SK-N-SH treated with all-trans-retinoic acid at 6 μM for 48 hours (cell line): ENCODE data around the gene COL19A1.

Experiments used
- ATAC-seq: fragments of 200-7000 bp; cut with Tn5 transposase; 3 replicates; pipeline ENCODE4 v1.9.1; 2020; ENCODE audit warnings: mild to moderate bottlenecking, moderate library complexity
- ARNTL ChIP-seq: fragments of 450-650 bp; formaldehyde crosslinking; IDR thresholded peaks from 2 replicates; pipeline ENCODE4 v1.5.0; 2020; ENCODE audit warnings: low read depth, mild to moderate bottlenecking, moderate library complexity, borderline replicate concordance
- BACH2 ChIP-seq: fragments of 250-450 bp; sonication (Bioruptor Pico); IDR thresholded peaks from 2 replicates; pipeline ENCODE4 v1.9.0; 2021; ENCODE audit warnings: mild to moderate bottlenecking, borderline replicate concordance
- CREB5 ChIP-seq: fragments of 250-450 bp; sonication (Bioruptor Pico); IDR thresholded peaks from 2 replicates; pipeline ENCODE4 v1.5.1; 2020; ENCODE audit warnings: low read depth, mild to moderate bottlenecking, moderate library complexity
- CSRNP3 ChIP-seq: fragments of 250-450 bp; sonication (Bioruptor Pico); IDR thresholded peaks from 2 replicates; pipeline ENCODE4 v1.5.1; 2021; ENCODE audit warnings: mild to moderate bottlenecking, moderate library complexity
- ESRRG ChIP-seq: fragments of 250-450 bp; sonication (Bioruptor Pico); IDR thresholded peaks from 2 replicates; pipeline ENCODE4 v1.6.1; 2021; ENCODE audit warnings: mild to moderate bottlenecking
- GLIS3 ChIP-seq: fragments of 250-450 bp; sonication (Bioruptor Pico); IDR thresholded peaks from 2 replicates; pipeline ENCODE4 v1.5.0; 2020; ENCODE audit warnings: mild to moderate bottlenecking, moderate library complexity
- ISL1 ChIP-seq: fragments of 250-450 bp; sonication (Bioruptor Pico); IDR thresholded peaks from 2 replicates; pipeline ENCODE4 v2.1.2; 2022; ENCODE audit warnings: mild to moderate bottlenecking, moderate library complexity
- OSR1 ChIP-seq: fragments of 250-450 bp; sonication (Bioruptor Pico); IDR thresholded peaks from 2 replicates; pipeline ENCODE4 v1.8.0; 2022; ENCODE audit warnings: moderate library complexity, mild to moderate bottlenecking, inconsistent platforms
- POU6F1 ChIP-seq: fragments of 250-450 bp; sonication (Bioruptor Pico); IDR thresholded peaks from 2 replicates; pipeline ENCODE4 v1.8.0; 2021; ENCODE audit warnings: low read depth, mild to moderate bottlenecking, moderate library complexity, borderline replicate concordance
- PPARA ChIP-seq: fragments of 250-450 bp; sonication (Bioruptor Pico); IDR thresholded peaks from 2 replicates; pipeline ENCODE4 v1.5.0; 2020; ENCODE audit warnings: mild to moderate bottlenecking, borderline replicate concordance
- RARB ChIP-seq: fragments of 250-450 bp; sonication (Bioruptor Pico); IDR thresholded peaks from 2 replicates; pipeline ENCODE4 v1.8.0; 2021; ENCODE audit warnings: mild to moderate bottlenecking, moderate library complexity
- SNAI2 ChIP-seq: fragments of 250-450 bp; sonication (Bioruptor Pico); IDR thresholded peaks from 2 replicates; pipeline ENCODE4 v1.5.0; 2020; ENCODE audit warnings: mild to moderate bottlenecking, moderate library complexity
- TCF4 ChIP-seq: fragments of 250-450 bp; sonication (Bioruptor Pico); IDR thresholded peaks from 2 replicates; pipeline ENCODE4 v1.8.0; 2021; ENCODE audit warnings: mild to moderate bottlenecking, moderate library complexity, borderline replicate concordance
- TOX ChIP-seq: fragments of 250-450 bp; sonication (Bioruptor Pico); IDR thresholded peaks from 2 replicates; pipeline ENCODE4 v1.8.0; 2021; ENCODE audit warnings: mild to moderate bottlenecking, moderate library complexity, borderline replicate concordance
- ZC3H10 ChIP-seq: fragments of 250-450 bp; sonication (Bioruptor Pico); IDR thresholded peaks from 2 replicates; pipeline ENCODE4 v1.5.1; 2021; ENCODE audit warnings: mild to moderate bottlenecking, moderate library complexity
- ZFP3 ChIP-seq: fragments of 250-450 bp; sonication (Bioruptor Pico); IDR thresholded peaks from 2 replicates; pipeline ENCODE4 v1.5.0; 2020; ENCODE audit warnings: mild to moderate bottlenecking, moderate library complexity
- ZFP30 ChIP-seq: fragments of 450-650 bp; formaldehyde crosslinking; IDR thresholded peaks from 2 replicates; pipeline ENCODE4 v1.5.0; 2022; ENCODE audit warnings: mild to moderate bottlenecking, moderate library complexity
- ZNF565 ChIP-seq: fragments of 450-650 bp; formaldehyde crosslinking; conservative IDR thresholded peaks from 2 replicates; pipeline ENCODE4 v1.5.0; 2020; ENCODE audit warnings: low read depth, mild to moderate bottlenecking, moderate library complexity
- ZNF70 ChIP-seq: fragments of 450-650 bp; formaldehyde crosslinking; IDR thresholded peaks from 2 replicates; pipeline ENCODE4 v1.5.0; 2020; ENCODE audit warnings: mild to moderate bottlenecking, moderate library complexity
- ZNF8 ChIP-seq: fragments of 450-650 bp; formaldehyde crosslinking; IDR thresholded peaks from 2 replicates; pipeline ENCODE4 v1.5.0; 2020; ENCODE audit warnings: mild to moderate bottlenecking, moderate library complexity
- TF ChIP-seq, protein P1 (sequence below): fragments of 250-450 bp; sonication (Bioruptor Pico); IDR thresholded peaks from 2 replicates; pipeline ENCODE4 v1.5.0; 2020; ENCODE audit warnings: mild to moderate bottlenecking, moderate library complexity

Gene COL19A1

GRCh38 chr6:69875715-69876114 lies 9.4 kb downstream of the COL19A1 start:
- no peak for ATAC-seq
- TF ChIP-seq ISL1 (CRISPR knock-in tag) (no peak), PPARA (CRISPR knock-in tag) (no peak), ZC3H10 (CRISPR knock-in tag) (no peak), ZNF70 (no peak), SNAI2 (CRISPR knock-in tag) (no peak), ARNTL (CRISPR knock-in tag) (no peak), TCF4 (CRISPR knock-in tag) (no peak), CSRNP3 (CRISPR knock-in tag) (no peak), GLIS3 (CRISPR knock-in tag) (no peak), TOX (no peak), BACH2 (no peak), ZNF8 (CRISPR knock-in tag) (no peak), ESRRG (CRISPR knock-in tag) (no peak), ZFP30 (CRISPR knock-in tag) (no peak), ZFP3 (CRISPR knock-in tag) (no peak)
- TF ChIP-seq, protein P1, sequence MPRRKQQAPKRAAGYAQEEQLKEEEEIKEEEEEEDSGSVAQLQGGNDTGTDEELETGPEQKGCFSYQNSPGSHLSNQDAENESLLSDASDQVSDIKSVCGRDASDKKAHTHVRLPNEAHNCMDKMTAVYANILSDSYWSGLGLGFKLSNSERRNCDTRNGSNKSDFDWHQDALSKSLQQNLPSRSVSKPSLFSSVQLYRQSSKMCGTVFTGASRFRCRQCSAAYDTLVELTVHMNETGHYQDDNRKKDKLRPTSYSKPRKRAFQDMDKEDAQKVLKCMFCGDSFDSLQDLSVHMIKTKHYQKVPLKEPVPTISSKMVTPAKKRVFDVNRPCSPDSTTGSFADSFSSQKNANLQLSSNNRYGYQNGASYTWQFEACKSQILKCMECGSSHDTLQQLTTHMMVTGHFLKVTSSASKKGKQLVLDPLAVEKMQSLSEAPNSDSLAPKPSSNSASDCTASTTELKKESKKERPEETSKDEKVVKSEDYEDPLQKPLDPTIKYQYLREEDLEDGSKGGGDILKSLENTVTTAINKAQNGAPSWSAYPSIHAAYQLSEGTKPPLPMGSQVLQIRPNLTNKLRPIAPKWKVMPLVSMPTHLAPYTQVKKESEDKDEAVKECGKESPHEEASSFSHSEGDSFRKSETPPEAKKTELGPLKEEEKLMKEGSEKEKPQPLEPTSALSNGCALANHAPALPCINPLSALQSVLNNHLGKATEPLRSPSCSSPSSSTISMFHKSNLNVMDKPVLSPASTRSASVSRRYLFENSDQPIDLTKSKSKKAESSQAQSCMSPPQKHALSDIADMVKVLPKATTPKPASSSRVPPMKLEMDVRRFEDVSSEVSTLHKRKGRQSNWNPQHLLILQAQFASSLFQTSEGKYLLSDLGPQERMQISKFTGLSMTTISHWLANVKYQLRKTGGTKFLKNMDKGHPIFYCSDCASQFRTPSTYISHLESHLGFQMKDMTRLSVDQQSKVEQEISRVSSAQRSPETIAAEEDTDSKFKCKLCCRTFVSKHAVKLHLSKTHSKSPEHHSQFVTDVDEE, result no peak
- TF ChIP-seq, all 23 proteins: peak for 0

DNA sequence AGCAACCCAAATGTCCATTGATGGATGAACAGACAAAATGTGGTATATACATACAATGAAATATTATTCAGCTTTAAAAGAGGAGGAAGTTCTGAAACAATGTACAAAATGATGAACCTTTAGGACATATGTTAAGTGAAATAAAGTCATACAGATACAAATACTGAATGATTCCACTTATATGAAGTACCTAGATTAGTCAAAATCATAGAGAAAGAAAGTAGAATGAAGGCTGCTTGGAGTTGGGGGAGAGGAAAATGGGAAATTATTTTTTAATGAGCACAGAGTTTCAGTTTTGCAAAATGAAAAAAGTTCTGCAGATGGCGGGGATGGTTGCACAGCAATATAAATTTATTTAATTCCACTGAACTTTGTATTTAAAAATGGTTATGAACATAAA lies 12.4 kb downstream of the COL19A1 start:
- TF ChIP-seq ZFP30 (CRISPR knock-in tag) (no peak), BACH2 (no peak), TOX (no peak)
- ATAC-seq, result no peak

DNA sequence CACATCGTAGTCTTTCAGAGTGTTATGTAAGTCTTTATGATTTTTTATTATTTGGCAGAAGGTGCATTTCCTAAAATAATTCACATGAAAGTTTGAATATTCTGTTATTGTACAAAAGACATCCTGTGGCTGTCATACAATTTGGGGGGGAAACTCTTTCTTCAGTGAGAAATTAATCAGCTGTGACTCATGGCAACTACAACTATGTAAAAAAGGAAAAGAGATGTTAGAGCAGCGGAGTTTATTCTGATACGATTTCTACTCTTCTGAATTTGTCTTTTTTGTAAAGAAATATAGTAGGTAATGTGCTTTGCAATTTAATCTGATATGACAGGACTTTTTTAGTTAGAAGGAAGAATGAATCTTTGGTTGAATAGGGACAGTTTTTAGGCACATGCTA lies 14.2 kb downstream of the COL19A1 start:
- TF ChIP-seq ISL1 (CRISPR knock-in tag) (no peak), ZFP3 (CRISPR knock-in tag) (no peak), CSRNP3 (CRISPR knock-in tag) (no peak), ZNF565 (no peak), POU6F1 (CRISPR knock-in tag) (no peak), ZC3H10 (CRISPR knock-in tag) (no peak), RARB (CRISPR knock-in tag) (no peak), ZNF8 (CRISPR knock-in tag) (no peak), OSR1 (no peak), TCF4 (CRISPR knock-in tag) (no peak), TOX (no peak), ZFP30 (CRISPR knock-in tag) (no peak), CREB5 (CRISPR knock-in tag) (no peak), BACH2 (no peak)
- TF ChIP-seq, all 23 proteins: peak for 0
- ATAC-seq, result no peak
